Tibial artery (tissue), 4 donors: ENCODE measurements around the gene SBF2.

Experiments
- DNase-seq, 2 donors: peaks; one replicate each; pipeline ENCODE4 v3.0.0-alpha.2; 2019
- H3K27ac ChIP-seq, 2 donors: fragments of 200-600 bp; sonication (generic) in 1 of 2; 1 replicate in 1 of 2; 2 replicates in 1 of 2; pipeline ENCODE4 v1.5.1; 2018 to 2019; ENCODE audit warnings: mild to moderate bottlenecking in 1 of 2
- H3K27me3 ChIP-seq, 2 donors: fragments of 200-600 bp; sonication (generic) in 1 of 2; one replicate each; pipeline versions ENCODE4 v1.5.1 to v1.6.0; 2016 to 2019
- H3K36me3 ChIP-seq, 3 donors: fragments of 200-600 bp; sonication (generic) in 2 of 3; one replicate each; pipeline ENCODE4 v1.5.1; 2016 to 2019; ENCODE audit warnings: mild to moderate bottlenecking in 2 of 3
- H3K4me1 ChIP-seq, 4 donors: fragments of 200-600 bp; sonication (generic) in 2 of 4; 1 replicate in 3 of 4; 2 replicates in 1 of 4; pipeline ENCODE4 v1.5.1; 2016 to 2019
- H3K4me3 ChIP-seq, 2 donors: fragments of 200-600 bp; sonication (generic) in 1 of 2; 1 replicate in 1 of 2; 2 replicates in 1 of 2; pipeline ENCODE4 v1.5.1; 2018 to 2019; ENCODE audit warnings: mild to moderate bottlenecking in 2 of 2
- H3K9me3 ChIP-seq, 3 donors: fragments of 200-600 bp; sonication (generic) in 1 of 3; one replicate each; pipeline ENCODE4 v1.5.1; 2016 to 2019
- CTCF ChIP-seq, 2 experiments: fragments of 200-600 bp in 1 of 2; fragments of 450-650 bp in 1 of 2; IDR thresholded peaks; one replicate each; pipeline ENCODE4 v1.5.1; 2017 to 2019; ENCODE audit warnings: antibody characterized with exemption in 2 of 2, mild to moderate bottlenecking in 1 of 2, moderate library complexity in 1 of 2
- intact Hi-C: fragments of 100-400 bp; cut with DNase I; formaldehyde crosslinking; loops from one replicate; pipeline ENCODE4 v1.15.0; 2023; ENCODE audit warnings: low total_unique reads

The SBF2 gene

DNA sequence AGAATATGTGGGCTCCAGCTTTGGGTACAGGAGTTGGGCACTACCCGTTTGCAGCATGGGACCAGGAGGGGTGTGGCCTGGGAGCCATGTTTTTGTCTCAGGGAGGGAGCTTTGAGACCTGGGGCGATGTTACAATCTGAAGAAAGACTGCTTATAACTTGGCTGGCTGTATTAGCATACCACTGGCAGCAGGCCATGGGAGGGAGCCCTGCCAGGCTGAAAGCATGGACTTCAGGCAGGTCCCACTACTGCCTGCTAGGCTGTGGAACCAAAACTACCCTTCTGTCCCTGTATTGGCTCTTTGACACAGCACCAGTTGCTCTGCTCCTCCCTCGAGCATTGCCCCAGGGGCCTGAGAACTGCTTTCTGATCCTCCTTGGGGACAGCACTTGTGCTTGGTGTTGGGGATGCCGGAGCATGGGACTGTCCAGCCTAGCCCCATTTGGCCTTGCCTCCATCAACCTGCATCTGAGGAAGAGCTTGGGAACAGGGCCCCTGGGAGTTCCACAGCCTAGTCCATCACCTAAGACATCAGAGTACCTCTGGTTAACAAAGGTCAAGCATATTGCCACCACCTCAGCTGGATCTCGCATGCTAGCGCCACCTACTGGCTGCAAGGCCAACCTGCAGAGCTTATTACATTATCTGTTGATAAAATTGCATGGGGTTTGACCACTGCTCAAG is 217.4 kb downstream of the SBF2 start:
- peak; percentile 55 to 89 for DNase-seq
- peak; percentile 16 to 32 for TF ChIP-seq CTCF (IDR thresholded peaks at IDR 0.05)
- no peak overlapping the region for H3K4me3 ChIP-seq
- H3K4me1 ChIP-seq: peaks cover 0 to 15% (median 8%) of the 10 kb centered on the region in 4 donors
- no peaks in the 10 kb centered on the region for H3K27me3 ChIP-seq
- intact Hi-C loops: no loop called here
- H3K36me3 ChIP-seq: no peaks in the 10 kb centered on the region
- peak overlapping the region; percentile 34 to 51 for H3K27ac ChIP-seq
- peaks cover 0 to 30% (median 0%) of the 10 kb centered on the region in 3 donors for H3K9me3 ChIP-seq

GRCh38 chr11:10075141-10075540 is 218.9 kb downstream of the SBF2 start:
- intact Hi-C loops: no loop called here

DNA sequence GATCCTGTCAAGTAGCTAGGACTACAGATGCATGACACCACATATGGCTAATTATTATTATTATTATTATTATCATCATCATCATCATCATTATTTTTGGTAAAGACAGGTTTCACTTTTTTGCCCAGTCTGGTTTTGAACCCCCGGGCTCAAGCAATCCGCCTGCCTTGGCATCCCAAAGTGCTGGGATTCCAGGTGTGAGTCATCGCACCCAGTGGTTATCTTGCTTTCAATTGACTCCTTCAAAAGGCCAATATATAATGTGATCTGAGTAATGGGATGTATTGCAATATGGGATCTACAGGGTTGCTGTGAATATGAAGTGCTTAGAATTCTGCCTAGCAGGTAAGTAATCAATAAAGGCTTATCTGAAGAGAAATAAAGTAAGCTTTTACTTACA is 221.2 kb downstream of the SBF2 start:
- intact Hi-C loops: no loop called here
- no peaks in the 10 kb centered on the region for H3K9me3 ChIP-seq
- H3K27ac ChIP-seq: no peak overlapping the region
- H3K36me3 ChIP-seq: no peaks in the 10 kb centered on the region
- no peaks in the 10 kb centered on the region for H3K27me3 ChIP-seq
- no peak overlapping the region for H3K4me3 ChIP-seq
- no peak for TF ChIP-seq CTCF (IDR thresholded peaks at IDR 0.05)
- no peak for DNase-seq
- H3K4me1 ChIP-seq: peaks cover 0 to 15% (median 8%) of the 10 kb centered on the region in 4 donors

More at GRCh38 chr11:10075141-10075540, 218.9 kb downstream of the SBF2 start:
- peak overlapping the region; percentile 34 to 51 for H3K27ac ChIP-seq
- no peak for TF ChIP-seq CTCF (IDR thresholded peaks at IDR 0.05)
- no peak for DNase-seq
- H3K4me3 ChIP-seq: no peak overlapping the region
- H3K4me1 ChIP-seq: peaks cover 0 to 15% (median 8%) of the 10 kb centered on the region in 4 donors
- H3K9me3 ChIP-seq: peaks cover 0 to 18% (median 0%) of the 10 kb centered on the region in 3 donors
- H3K27me3 ChIP-seq: no peaks in the 10 kb centered on the region
- no peaks in the 10 kb centered on the region for H3K36me3 ChIP-seq

DNA sequence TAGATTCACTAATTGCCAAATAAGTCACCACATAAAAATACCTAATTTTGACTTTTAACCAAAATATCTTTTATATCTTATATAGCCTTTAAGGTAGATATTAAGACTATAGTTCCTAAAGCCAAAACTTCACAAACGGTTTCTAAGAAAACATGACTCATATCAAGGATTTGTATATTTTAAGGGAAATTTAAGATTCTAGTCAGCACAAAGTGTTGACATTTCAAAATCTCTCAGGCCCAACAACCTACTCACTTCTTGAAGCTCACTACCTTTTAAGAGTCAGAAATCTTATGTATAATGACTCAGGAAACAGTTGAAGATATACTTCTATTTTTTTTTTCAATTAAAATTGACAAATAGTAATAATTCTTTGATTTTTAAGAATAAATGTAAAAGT is 221.9 kb downstream of the SBF2 start:
- Histone ChIP-seq H3K9me3 (no peaks in the 10 kb centered on the region), H3K36me3 (no peaks in the 10 kb centered on the region), H3K27me3 (no peaks in the 10 kb centered on the region), H3K27ac (no peak overlapping the region), H3K4me1 (peaks cover 0 to 15% (median 8%) of the 10 kb centered on the region in 4 donors), H3K4me3 (no peak overlapping the region)
- intact Hi-C loops: no loop called here
- no peak for TF ChIP-seq CTCF (IDR thresholded peaks at IDR 0.05)
- DNase-seq: no peak

DNA sequence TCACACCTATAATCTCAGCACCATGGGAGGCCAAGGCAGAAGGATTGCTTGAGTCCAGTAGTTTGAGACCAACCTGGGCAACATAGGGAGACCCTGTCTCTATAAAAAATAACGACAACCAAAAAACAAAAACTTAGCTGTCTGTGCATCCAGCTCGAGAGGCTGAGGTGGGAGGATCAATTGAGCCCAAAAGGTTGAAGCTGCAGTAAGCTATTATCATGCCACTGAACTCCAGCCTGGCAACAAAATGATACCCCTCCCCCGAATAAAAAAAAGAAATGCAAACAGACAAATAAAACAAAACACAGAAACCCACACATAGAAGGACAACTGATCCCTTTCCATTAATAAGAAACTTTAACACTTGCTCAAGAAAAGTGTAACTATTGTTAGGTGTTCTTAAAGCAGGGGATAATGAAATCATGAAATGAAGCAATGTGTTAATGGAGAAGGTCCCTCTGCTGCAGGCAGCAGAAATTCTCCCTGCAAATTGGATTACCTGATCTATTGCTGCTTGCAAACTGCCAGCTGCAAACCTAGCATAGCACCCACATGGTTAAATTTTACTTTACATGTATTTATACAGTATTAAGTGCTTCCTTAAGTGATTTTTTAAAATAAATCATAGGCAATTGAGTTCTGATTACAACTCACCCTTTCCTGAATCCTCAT is 226.3 kb downstream of the SBF2 start:
- intact Hi-C loops: no loop called here
- DNase-seq: no peak
- Histone ChIP-seq H3K9me3 (peaks cover 0 to 1% (median 0%) of the 10 kb centered on the region in 3 donors), H3K36me3 (no peaks in the 10 kb centered on the region), H3K27ac (no peak overlapping the region), H3K4me3 (no peak overlapping the region), H3K27me3 (no peaks in the 10 kb centered on the region), H3K4me1 (peaks cover 0 to 3% (median 0%) of the 10 kb centered on the region in 4 donors)
- no peak for TF ChIP-seq CTCF (IDR thresholded peaks at IDR 0.05)
